Fibroblast of villous mesenchyme (primary cell): ENCODE results near the gene MUC20. TPM values are rescaled to one million over a fixed set of nuclear protein-coding genes. Genes with fewer than 3 reads are reported as not detected.

Source experiments
- DNase-seq: peaks from one replicate; pipeline ENCODE4 v3.0.0-alpha.2; 2010; ENCODE audit warnings: low read depth
- H3K4me3 ChIP-seq: 2 replicates; pipeline ENCODE4 v1.5.1; 2011; ENCODE audit warnings: low read depth, mild to moderate bottlenecking, low read length
- CTCF ChIP-seq: IDR thresholded peaks from 2 replicates; pipeline ENCODE4 v1.5.1; 2012; ENCODE audit warnings: low read depth, mild to moderate bottlenecking, low read length; ENCODE audit not compliant: insufficient read depth
- total RNA-seq: library from RNA; depleted of rRNA; stranded (reverse); fragments of >200 nt; gene quantifications from 2 replicates; pipeline ENCODE4 v1.2.3, GENCODE V29; 2012

Gene MUC20
- total RNA-seq, 1 donor: 0.43 TPM

- no peak for DNase-seq
- H3K4me3 ChIP-seq: no peak overlapping the region
- TF ChIP-seq CTCF: no peak
Measured at GRCh38 chr3:195760345-195761122, 39.8 kb downstream of the MUC20 start.

- H3K4me3 ChIP-seq: no peak overlapping the region
- DNase-seq: no peak
- no peak for TF ChIP-seq CTCF
Measured at GRCh38 chr3:195761123-195761566, 40.4 kb downstream of the MUC20 start.

- no peak for TF ChIP-seq CTCF
- no peak for DNase-seq
- no peak overlapping the region for H3K4me3 ChIP-seq
Measured at GRCh38 chr3:195761567-195762248, 40.9 kb downstream of the MUC20 start.

- H3K4me3 ChIP-seq: no peak overlapping the region
- no peak for DNase-seq
- no peak for TF ChIP-seq CTCF
Measured at GRCh38 chr3:195762249-195762585, 41.4 kb downstream of the MUC20 start.

GRCh38 chr3:195762611-195763010 lies 41.8 kb downstream of the MUC20 start:
- TF ChIP-seq CTCF: no peak
- no peak for DNase-seq

GRCh38 chr3:195763076-195763830 lies 42.5 kb downstream of the MUC20 start:
- no peak for TF ChIP-seq CTCF
- no peak overlapping the region for H3K4me3 ChIP-seq
- no peak for DNase-seq

More at GRCh38 chr3:195762611-195763010, 41.8 kb downstream of the MUC20 start:
- no peak overlapping the region for H3K4me3 ChIP-seq
